Endothelial cell of umbilical vein (primary cell): Measurements from ENCODE around the gene COTL1. TPM values are rescaled to one million over a fixed set of nuclear protein-coding genes. Genes with fewer than 3 reads are reported as not detected.

ENCODE experiments used
- BruUV-seq: library from RNA; stranded (reverse); fragments of 400-500 nt; replicated peaks from 2 replicates; lab custom pipeline; 2021; lab: Mats Ljungman, UMichigan
- CTCF ChIA-PET: fragments of 300-600, 350-600 bp; sonication (Branson Sonifier 250); formaldehyde crosslinking; loops from one replicate; lab custom pipeline; 2021; ENCODE audit warnings: antibody characterized with exemption, inconsistent platforms; lab: Charles Lee
- POLR2A ChIA-PET: fragments of 300-600, 350-600 bp; sonication (Branson Sonifier 250); formaldehyde crosslinking; loops from one replicate; lab custom pipeline; 2021; ENCODE audit warnings: antibody characterized with exemption, inconsistent platforms; lab: Charles Lee
- DNase-seq: peaks from one replicate; pipeline ENCODE4 v3.0.0-alpha.2; 2011; ENCODE audit warnings: low read depth, low spot score
- FAIRE-seq: peaks from 2 replicates; lab custom pipeline; 2011; peaks lifted over from hg19 to GRCh38; lab: Jason Lieb, UNC
- H2AFZ ChIP-seq: 2 replicates; pipeline ENCODE4 v1.6.0; 2012; ENCODE audit warnings: low read depth, low read length, control low read depth, inconsistent platforms
- H3K27ac ChIP-seq: 2 replicates; pipeline ENCODE4 v1.5.1; 2011; ENCODE audit warnings: low read depth, mild to moderate bottlenecking, control low read depth, low read length, moderate library complexity; ENCODE audit not compliant: insufficient read depth
- H3K27me3 ChIP-seq, 2 experiments: 2 replicates each; pipeline versions ENCODE4 v1.6.0 to v1.6.1; 2011; ENCODE audit warnings: low read length in 2 of 2, mixed read lengths in 1 of 2; ENCODE audit not compliant: control insufficient read depth in 2 of 2, insufficient read depth in 2 of 2
- H3K36me3 ChIP-seq, 2 experiments: 2 replicates in 1 of 2; 3 replicates in 1 of 2; pipeline ENCODE4 v1.5.1; 2011; ENCODE audit warnings: low read length in 2 of 2, mild to moderate bottlenecking in 1 of 2, moderate library complexity in 1 of 2; ENCODE audit not compliant: control insufficient read depth in 2 of 2, insufficient read depth in 2 of 2; ENCODE audit errors: extremely low read depth in 1 of 2
- H3K4me1 ChIP-seq: 3 replicates; pipeline ENCODE4 v1.5.1; 2011; ENCODE audit warnings: mild to moderate bottlenecking, low read length; ENCODE audit not compliant: control insufficient read depth, insufficient read depth; ENCODE audit errors: extremely low read depth
- H3K4me2 ChIP-seq: 2 replicates; pipeline ENCODE4 v1.6.1; 2011; ENCODE audit warnings: low read length, control low read depth, mixed read lengths; ENCODE audit not compliant: insufficient read depth
- H3K4me3 ChIP-seq, 3 experiments: fragments of 200-600 bp in 1 of 3; sonication (generic), shearing (Covaris generic) in 1 of 3; replicated peaks in 1 of 3; 2 replicates each; pipeline ENCODE4 v1.5.1; 2011 to 2016; ENCODE audit warnings: control low read depth in 3 of 3, low read length in 3 of 3, mild to moderate bottlenecking in 2 of 3, inconsistent platforms in 1 of 3, low read depth in 1 of 3, moderate library complexity in 1 of 3; ENCODE audit not compliant: insufficient read depth in 1 of 3
- H3K79me2 ChIP-seq: 2 replicates; pipeline ENCODE4 v1.6.0; 2012; ENCODE audit warnings: low read length, inconsistent platforms; ENCODE audit not compliant: control insufficient read depth, insufficient read depth
- H3K9ac ChIP-seq: replicated peaks from 2 replicates; pipeline ENCODE3; 2011; ENCODE audit warnings: low read length, control low read depth; ENCODE audit not compliant: insufficient read depth; ENCODE audit errors: extremely low read depth
- H3K9me1 ChIP-seq: replicated peaks from 3 replicates; pipeline ENCODE4 v1.6.0; 2011; ENCODE audit warnings: mild to moderate bottlenecking, low read length; ENCODE audit not compliant: control insufficient read depth, insufficient read depth; ENCODE audit errors: extremely low read depth
- H3K9me3 ChIP-seq: replicated peaks from 2 replicates; pipeline ENCODE4 v1.5.1; 2012; ENCODE audit warnings: low read length, inconsistent platforms; ENCODE audit not compliant: control insufficient read depth, insufficient read depth
- H4K20me1 ChIP-seq: replicated peaks from 2 replicates; pipeline ENCODE3; 2011; ENCODE audit warnings: mild to moderate bottlenecking, low read length; ENCODE audit not compliant: control insufficient read depth, insufficient read depth; ENCODE audit errors: extremely low read depth
- EZH2 ChIP-seq: IDR thresholded peaks from 2 replicates; pipeline ENCODE4 v1.6.1; 2012; ENCODE audit warnings: borderline replicate concordance, low read depth, mild to moderate bottlenecking, moderate library complexity, low read length, inconsistent platforms; ENCODE audit not compliant: severe bottlenecking
- FOS ChIP-seq: IDR thresholded peaks from 2 replicates; pipeline ENCODE4 v1.6.1; 2011; ENCODE audit warnings: mild to moderate bottlenecking, low read length, moderate library complexity, borderline replicate concordance; ENCODE audit not compliant: insufficient read depth
- GATA2 ChIP-seq: IDR thresholded peaks from 2 replicates; pipeline ENCODE4 v1.7.0; 2011; ENCODE audit warnings: low read depth, mild to moderate bottlenecking, moderate library complexity, mixed read lengths, low read length; ENCODE audit not compliant: insufficient read length, insufficient read depth
- JUN ChIP-seq: IDR thresholded peaks from 2 replicates; pipeline ENCODE4 v1.6.1; 2011; ENCODE audit warnings: borderline replicate concordance, low read depth; ENCODE audit not compliant: insufficient read length, insufficient read depth
- MYC ChIP-seq: IDR thresholded peaks from one replicate; pipeline ENCODE4 v1.6.1; 2011; ENCODE audit warnings: mild to moderate bottlenecking, low read depth, low read length
- POLR2A ChIP-seq: IDR thresholded peaks from 2 replicates; pipeline ENCODE4 v1.6.1; 2012; ENCODE audit warnings: low read depth, mild to moderate bottlenecking, control low read depth, low read length
- POLR2AphosphoS5 ChIP-seq: IDR thresholded peaks from 2 replicates; pipeline ENCODE4 v1.6.1; 2012; ENCODE audit warnings: low read depth, mild to moderate bottlenecking, control low read depth, low read length, moderate library complexity; ENCODE audit not compliant: insufficient read depth
- dilution Hi-C: fragments of 300-500 bp; cut with MboI; formaldehyde crosslinking; loops from one replicate; pipeline ENCODE4 v1.15.0; 2019; ENCODE audit warnings: low sequenced_read_pairs; ENCODE audit not compliant: extremely low pct_ligation_motif_present
- intact Hi-C: fragments of 100-400 bp; cut with micrococcal nuclease; formaldehyde crosslinking; loops from one replicate; pipeline ENCODE4 v1.10.0; 2022
- polyA plus RNA-seq, 4 experiments: library from polyadenylated mRNA; depleted of rRNA in 3 of 4; stranded (reverse) in 3 of 4; unstranded in 1 of 4; fragments of >200 nt; gene quantifications; 2 replicates each; pipeline versions ENCODE4 v1.2.1 to v1.2.3, GENCODE V29; 2011 to 2012; ENCODE audit warnings: missing spikeins in 1 of 4
- total RNA-seq: library from RNA; stranded (reverse); gene quantifications from 2 replicates; pipeline ENCODE4 v1.2.3, GENCODE V29; 2021
- TF ChIP-seq, protein P1 (sequence below), 2 donors: IDR thresholded peaks; 1 replicate in 1 of 2; 2 replicates in 1 of 2; pipeline ENCODE4 v1.5.1; 2011; ENCODE audit warnings: low read length in 2 of 2, mild to moderate bottlenecking in 2 of 2, moderate library complexity in 2 of 2, control low read depth in 1 of 2, inconsistent platforms in 1 of 2, low read depth in 1 of 2; ENCODE audit not compliant: insufficient read depth in 1 of 2; ENCODE audit errors: extremely low read depth in 1 of 2
- TF ChIP-seq, protein P2 (sequence below): IDR thresholded peaks from 2 replicates; pipeline ENCODE4 v1.6.1; 2011; ENCODE audit not compliant: insufficient read depth, insufficient read length

Gene COTL1
- total and polyA plus RNA-seq, 2 donors (not counting 3 experiments of a cell fraction or from before 2014, with no cell fraction given), result 90.0 to 200 TPM

DNA sequence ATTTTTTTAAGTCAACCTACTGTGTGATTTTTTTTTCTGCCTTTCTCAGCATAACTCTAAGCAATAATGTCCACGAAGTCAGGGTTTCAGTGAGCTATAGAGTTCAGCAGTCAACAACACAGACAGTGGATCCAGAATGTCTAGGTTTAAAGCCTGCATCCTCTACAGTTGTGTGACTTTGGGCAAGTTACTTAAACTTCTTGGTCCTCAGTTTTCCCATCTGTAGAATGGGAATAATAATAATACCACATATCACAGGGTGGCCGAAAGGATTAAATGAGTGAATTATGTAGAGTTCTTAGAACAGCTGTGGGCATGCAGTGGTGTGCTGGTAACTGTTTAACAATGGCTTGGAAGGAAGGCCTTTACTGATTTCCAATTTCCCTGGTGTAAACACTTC lies 74.6 kb downstream of the COTL1 start:
- intact Hi-C loops (no loop called here), dilution Hi-C loops (no loop called here)
- no peak overlapping the region for H3K4me3 ChIP-seq
- H3K9me1 ChIP-seq, result no peaks in the 10 kb centered on the region
- H4K20me1 ChIP-seq, result no peaks in the 10 kb centered on the region
- no peaks in the 10 kb centered on the region for H3K79me2 ChIP-seq
- no peaks in the 10 kb centered on the region for H3K9me3 ChIP-seq
- ChIA-PET POLR2A (interaction anchor here (0.6 kb wide), 1 partner anchor 356 kb away, joined by 8 read pairs; the partner anchor contains the start of gene TAF1C), CTCF (interaction anchor here (1.6 kb wide), 1 partner anchor 37 kb away, joined by 5 read pairs; no protein-coding TSS in a partner anchor)
- TF ChIP-seq MYC, result no peak
- TF ChIP-seq, protein P1, sequence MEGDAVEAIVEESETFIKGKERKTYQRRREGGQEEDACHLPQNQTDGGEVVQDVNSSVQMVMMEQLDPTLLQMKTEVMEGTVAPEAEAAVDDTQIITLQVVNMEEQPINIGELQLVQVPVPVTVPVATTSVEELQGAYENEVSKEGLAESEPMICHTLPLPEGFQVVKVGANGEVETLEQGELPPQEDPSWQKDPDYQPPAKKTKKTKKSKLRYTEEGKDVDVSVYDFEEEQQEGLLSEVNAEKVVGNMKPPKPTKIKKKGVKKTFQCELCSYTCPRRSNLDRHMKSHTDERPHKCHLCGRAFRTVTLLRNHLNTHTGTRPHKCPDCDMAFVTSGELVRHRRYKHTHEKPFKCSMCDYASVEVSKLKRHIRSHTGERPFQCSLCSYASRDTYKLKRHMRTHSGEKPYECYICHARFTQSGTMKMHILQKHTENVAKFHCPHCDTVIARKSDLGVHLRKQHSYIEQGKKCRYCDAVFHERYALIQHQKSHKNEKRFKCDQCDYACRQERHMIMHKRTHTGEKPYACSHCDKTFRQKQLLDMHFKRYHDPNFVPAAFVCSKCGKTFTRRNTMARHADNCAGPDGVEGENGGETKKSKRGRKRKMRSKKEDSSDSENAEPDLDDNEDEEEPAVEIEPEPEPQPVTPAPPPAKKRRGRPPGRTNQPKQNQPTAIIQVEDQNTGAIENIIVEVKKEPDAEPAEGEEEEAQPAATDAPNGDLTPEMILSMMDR (IDR thresholded peaks at IDR 0.05; ENCODE audit: extremely low read depth in 1 of 2, insufficient read depth in 1 of 2, low read depth in 1 of 2, low read length in 2 of 2), result no peak
- TF ChIP-seq FOS, result no peak
- no peak overlapping the region for H3K9ac ChIP-seq
- no peak for DNase-seq
- no peak overlapping the region for H3K4me2 ChIP-seq
- H3K4me1 ChIP-seq, result peaks cover 25% of the 10 kb centered on the region
- no TSS peak for BruUV-seq
- H3K27ac ChIP-seq, result no peak overlapping the region
- no peaks in the 10 kb centered on the region for H3K27me3 ChIP-seq
- H3K36me3 ChIP-seq, result no peaks in the 10 kb centered on the region
- no peak overlapping the region for H2AFZ ChIP-seq
- FAIRE-seq, result no peak

DNA sequence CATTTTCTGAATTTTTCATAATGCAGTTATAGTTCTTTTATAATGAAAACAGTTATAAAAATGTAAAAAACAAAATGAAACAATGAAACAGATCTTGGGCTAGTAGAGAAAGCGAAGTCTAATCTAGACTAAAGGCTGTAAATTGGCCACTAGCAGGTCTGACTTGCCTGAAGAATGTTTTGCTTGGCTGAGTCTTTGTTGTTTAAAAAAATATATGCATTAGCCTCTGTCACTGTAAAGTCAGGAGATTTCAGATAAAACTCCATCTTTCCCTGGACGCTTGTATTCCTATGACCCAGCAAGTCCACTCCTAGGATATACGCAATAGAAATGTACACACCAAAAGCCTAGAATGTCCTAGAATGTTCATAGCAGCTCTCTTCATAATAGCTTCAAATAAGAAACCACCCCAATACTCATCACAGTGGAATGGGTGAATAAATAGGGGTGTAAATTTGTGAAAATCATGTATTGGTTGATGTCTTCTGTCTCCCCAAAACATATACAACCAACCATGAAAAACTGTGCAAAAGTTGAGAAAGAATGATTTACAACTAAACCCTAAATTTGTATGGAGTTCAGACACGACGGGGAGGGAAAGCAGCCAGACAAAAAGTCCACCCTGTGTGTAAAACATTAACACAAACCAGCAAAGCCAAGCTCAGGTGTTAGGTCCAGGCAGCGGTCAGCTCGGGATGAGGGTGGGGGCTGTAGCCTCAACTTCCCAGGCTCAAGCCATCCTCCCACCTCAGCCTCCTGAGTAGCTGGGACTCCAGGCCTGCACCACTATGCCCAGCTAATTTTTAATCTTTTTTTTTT lies 75.7 kb downstream of the COTL1 start:
- Histone ChIP-seq H3K9me1 (no peaks in the 10 kb centered on the region), H3K4me1 (peaks cover 33% of the 10 kb centered on the region), H3K36me3 (no peaks in the 10 kb centered on the region), H3K27me3 (no peaks in the 10 kb centered on the region), H3K4me2 (peak overlapping the region; percentile 43), H3K79me2 (no peaks in the 10 kb centered on the region), H2AFZ (no peak overlapping the region), H3K27ac (no peak overlapping the region), H3K9me3 (no peaks in the 10 kb centered on the region), H3K4me3 (no peak overlapping the region), H4K20me1 (no peaks in the 10 kb centered on the region), H3K9ac (no peak overlapping the region)
- intact Hi-C loops, result no loop called here
- DNase-seq (peak; percentile 89), FAIRE-seq (peak; percentile 89)
- no TSS peak for BruUV-seq
- TF ChIP-seq POLR2AphosphoS5 (peak; percentile 71), EZH2 (no peak), MYC (no peak), FOS (no peak), POLR2A (no peak), JUN (no peak), GATA2 (peak; percentile 87)
- TF ChIP-seq, protein P1 (IDR thresholded peaks at IDR 0.05; ENCODE audit: extremely low read depth in 1 of 2, insufficient read depth in 1 of 2, low read depth in 1 of 2, low read length in 2 of 2), result no peak
- TF ChIP-seq, protein P2, sequence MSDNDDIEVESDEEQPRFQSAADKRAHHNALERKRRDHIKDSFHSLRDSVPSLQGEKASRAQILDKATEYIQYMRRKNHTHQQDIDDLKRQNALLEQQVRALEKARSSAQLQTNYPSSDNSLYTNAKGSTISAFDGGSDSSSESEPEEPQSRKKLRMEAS, result no peak
- ChIA-PET CTCF (interaction anchor here (0.9 to 2.5 kb wide), 6 partner anchors 9 to 81 kb away, joined by 3 to 9 read pairs (median 3); no protein-coding TSS in a partner anchor), POLR2A (interaction anchor here (0.6 to 1.5 kb wide), 3 partner anchors 9 to 355 kb away, joined by 3 to 8 read pairs (median 4); partner anchors contain the start of gene TAF1C)
- dilution Hi-C loops, result no loop called here
